Stimulated activated CD8-positive, alpha-beta memory T cell treated with anti-CD3 and anti-CD28 coated beads, Interleukin-12 subunit alpha, Interleukin-12 subunit beta, amount 100 ng/mL, for 24 hours (primary cell): ENCODE data around the gene GPM6B.

Experiments
- DNase-seq: peaks from one replicate; pipeline ENCODE4 v3.0.0-alpha.2; 2020; ENCODE audit errors: extremely low read depth

GPM6B gene, protein sequence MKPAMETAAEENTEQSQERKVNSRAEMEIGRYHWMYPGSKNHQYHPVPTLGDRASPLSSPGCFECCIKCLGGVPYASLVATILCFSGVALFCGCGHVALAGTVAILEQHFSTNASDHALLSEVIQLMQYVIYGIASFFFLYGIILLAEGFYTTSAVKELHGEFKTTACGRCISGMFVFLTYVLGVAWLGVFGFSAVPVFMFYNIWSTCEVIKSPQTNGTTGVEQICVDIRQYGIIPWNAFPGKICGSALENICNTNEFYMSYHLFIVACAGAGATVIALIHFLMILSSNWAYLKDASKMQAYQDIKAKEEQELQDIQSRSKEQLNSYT

DNA sequence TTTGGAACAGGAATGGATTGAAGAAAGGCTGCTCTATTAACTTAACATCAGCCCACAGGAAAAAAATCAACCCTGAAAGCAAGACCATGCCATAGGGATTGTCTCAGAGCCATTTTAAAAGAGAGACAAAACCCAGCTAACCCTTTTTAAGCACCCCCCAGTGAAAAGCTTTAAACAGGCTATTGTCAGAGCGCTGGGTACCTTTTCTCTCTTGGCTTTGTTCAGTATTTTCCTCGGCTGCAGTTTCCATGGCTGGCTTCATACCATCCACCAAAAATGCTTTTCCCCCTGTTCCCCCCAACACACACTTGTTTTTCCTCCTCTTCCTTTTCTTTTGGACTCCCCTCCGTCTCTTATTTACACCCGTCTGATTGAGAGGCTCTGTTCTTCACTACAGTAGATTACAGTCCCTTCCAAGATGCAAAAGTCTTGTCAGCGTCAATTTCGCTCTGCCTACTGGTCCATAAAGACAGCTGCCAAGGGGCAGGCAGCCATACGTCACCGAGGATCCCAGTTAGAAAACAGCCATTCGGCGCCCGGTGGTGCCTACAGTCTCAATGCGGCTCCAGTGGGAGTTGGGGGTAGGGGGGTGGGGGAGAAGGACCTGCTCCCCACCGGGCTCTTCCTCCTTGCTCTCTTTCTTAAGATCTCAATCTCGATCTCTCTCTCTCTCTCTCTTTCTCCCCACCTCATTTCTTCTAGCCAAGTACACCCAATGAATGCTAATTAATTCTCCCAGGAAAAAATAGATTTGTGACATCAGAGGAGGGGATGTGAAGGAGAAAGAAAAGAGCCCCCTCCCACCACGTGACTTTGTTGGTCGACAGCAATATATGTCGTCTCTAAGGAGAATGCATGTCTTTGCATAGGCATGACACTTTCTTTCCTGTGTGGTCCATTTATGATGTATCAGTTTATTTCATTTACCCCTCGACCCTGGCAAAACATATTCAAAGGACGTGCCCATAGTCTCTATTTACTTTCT lies at the start of gene GPM6B:
TSS of gene GPM6B (minus strand) at position 451 of the 985 bp plus-strand sequence. CDS start at position 262, 189 bp downstream.
- no peak for DNase-seq

DNA sequence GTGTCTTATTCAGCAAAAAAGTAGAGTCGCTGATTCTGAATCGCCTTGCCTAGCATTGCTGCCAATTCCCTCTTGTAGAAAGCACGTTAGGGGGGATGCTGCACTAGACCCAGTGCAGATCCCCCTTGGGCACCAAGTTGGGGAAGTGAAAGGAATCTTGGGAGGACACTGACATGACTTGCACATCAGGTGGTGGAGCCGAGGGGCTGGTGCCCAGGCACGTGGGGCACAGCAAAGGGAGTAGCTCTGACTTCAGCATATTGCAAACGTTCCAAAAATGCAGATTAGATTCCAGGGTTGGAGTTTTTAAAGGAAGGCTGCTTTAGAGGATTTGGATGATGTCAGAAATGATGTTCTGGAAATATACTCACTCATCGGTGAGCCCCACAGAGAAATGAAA lies 47.4 kb upstream of the GPM6B start:
- DNase-seq, result no peak

DNA sequence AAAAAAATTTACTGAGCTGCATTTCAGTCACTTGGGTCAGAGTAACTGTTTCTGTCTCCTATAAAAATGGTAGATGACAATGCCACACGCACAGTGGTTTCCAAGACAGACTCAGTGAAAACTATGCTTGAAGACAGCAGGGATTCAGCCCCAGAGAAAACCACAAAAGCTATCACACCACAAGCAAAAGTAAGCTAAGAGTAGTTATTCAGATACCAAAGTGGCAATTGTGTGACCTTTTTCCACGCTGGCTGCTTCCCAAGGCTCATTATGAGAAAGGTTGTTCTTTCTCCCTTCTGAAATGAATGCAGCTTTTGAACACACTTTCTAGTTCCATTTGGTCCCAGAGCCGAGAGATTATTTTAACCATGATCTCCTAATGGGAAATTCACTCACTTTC lies 46.4 kb upstream of the GPM6B start:
- no peak for DNase-seq

DNA sequence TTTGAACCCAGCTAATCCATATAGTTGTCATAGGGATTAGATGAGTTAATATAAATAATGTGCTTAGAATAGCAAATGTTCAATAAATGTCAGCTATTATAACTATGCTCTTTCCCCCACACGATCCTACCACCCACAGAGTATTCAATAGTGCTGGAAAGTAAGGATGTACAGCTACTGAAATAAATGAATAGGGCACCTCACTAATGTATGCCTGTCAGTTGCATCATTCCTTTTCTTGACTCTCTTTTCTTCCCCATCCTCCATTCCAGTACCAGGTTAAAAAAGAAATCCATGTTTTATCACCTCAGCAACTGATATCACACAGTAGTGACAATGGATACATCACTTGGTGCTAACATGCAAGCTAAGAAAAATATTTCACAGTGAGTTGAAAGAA lies 42.8 kb upstream of the GPM6B start:
- DNase-seq, result no peak

DNA sequence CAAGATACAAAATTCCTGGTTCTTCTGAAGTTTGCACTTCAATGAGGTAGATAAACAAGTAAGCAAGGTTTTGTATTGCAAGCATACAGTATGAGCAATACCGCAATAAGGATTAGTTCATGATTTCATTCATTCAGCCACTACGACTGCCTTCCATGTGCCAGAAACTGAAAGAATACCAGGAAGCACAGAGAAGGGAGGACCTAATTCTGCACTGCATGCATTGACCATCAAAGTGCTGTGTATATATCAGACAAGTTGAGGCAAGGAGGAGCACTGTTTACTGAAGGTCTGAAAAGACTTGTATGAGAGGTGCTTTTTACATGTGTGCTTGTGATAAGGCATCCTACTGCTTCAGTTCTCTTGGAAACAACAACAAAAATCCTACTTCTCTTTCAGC lies 40.9 kb upstream of the GPM6B start:
- no peak for DNase-seq

DNA sequence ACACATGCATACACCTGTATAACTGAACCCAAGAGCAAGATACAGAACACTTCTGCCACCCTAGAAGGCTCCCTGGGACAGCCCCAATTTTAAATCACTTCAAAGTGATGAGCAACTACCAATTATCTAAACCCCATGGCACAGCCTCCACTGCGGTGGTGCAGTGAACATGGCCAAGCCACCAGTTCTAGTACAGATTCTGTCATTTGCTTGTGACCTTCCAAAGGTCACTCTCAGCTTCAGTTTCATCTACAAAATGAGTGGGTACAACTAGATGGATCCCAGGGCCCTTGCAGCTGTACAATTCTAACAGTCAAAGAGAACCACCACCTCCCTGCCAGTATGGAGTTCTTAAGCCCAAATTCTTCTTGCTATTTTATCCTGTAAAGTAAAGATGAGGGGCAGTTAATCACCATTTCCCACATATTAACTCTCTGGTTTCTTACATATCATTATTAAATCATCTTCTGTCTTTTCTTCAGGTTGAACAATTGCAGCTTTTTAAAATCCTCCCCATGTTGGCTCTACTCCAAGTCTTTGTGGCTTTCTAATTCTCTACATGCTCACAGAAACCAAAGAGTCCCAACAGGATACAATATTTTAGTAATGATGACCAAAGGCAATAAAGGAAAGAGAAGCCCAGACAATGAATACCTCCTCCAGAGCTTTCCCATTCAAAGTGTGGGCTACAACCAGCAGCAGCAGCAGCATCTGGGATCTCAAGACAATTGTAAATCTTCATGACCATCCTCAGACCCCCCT lies 39.0 kb upstream of the GPM6B start:
- no peak for DNase-seq

DNA sequence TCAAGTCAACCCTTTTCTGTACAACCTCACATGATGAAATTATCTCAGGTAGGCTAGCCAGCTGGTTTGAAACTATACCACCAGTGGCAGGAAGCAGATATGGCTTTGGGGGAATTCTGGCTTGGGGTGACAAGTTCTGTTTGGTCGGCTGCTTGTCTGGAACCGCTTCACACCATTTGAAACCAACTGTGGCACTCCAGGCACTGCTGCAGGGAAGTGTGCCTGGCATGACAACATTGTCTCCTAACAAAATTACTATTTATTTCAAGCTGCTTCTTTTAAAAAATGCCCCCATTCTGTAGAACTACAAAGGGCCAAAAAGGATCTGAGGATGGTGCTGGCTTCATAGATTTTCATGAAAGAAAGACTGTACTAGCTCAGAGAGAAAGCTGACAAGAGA lies 37.1 kb upstream of the GPM6B start:
- DNase-seq, result no peak

DNA sequence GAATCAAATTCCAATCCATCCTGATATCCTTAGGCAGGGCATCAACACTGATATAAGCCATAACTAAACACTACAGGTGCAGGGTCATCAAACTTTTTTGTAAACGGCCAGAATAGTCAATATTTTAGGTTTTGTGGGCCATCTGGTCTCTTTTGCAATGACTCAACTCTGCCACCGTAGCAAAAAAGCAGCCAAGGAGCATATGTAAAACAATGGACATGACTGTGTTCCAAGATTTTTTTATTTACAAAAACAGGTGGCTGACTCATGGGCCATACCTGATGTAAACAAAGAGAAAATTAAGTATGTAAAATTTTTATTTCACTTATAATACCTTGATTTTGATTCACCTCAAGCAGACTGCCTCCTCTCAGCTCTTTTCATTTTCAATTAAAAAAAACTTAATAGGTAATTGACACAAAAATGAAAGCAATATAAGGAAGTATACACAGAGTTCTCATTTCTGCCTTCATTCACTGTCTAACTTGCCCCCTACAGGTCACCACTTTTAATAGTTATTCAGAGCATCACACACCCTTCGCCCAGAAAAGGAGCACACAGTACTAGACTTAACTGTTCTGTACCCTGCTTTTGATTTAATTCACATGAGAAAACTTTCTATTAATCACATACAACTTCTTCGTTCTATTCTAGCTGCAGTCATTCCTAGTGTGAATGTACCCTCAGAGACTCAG lies 35.3 kb upstream of the GPM6B start:
- DNase-seq, result no peak

DNA sequence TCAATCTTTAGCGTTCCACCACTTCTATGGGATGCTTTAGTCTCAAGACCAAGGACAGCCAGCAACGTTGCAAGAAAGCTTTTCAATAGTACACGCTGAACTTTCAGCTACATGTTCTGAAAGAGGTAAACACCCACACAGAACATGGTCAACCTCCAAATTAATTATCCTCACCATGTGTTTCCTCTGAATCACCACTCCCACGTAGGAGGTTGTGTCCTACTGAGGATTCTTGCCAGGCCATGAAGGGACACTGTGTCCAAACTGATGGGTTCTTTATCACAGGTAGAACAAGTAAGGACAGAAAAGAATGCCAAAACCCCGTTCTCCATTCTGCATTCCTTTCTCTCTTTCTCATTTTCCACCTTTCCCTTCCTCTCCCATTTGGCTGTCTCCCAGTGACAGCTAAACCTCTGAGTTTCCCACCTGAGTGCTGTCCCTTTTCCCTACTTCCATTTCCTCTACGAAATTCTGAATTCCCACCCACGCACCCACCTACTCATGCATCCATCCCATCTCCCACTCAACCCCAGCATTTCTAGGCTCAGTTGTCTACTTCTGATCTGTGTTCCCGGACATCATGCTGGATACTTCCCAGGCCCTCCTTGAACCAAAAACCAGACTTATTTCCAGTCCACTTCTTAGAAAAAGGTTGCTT lies 29.0 kb upstream of the GPM6B start:
- no peak for DNase-seq

DNA sequence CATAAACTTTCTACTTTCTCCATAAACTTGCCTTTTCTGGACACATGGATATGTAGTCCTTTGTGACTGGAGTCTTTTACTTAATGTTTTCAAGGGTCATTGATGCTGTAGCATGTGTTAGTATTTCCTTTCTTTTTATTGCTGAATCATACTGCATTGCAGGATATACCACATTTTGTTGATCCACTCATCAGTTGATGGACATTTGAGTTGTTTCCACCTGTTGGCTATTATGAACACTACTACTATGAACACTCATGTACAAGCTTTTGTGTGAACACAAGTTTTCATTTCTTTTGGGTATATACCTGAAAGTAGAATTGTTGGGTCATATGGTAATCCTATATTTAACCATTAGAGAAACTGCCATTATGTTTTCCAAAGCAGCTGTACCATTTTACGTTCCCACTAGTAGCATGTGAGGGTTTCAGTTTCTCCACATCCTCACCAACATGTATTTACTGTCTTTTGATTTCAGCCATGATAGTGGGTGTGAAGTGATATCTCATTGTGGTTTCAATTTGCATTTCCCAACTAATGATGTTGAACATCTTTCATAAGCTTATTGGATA lies 26.3 kb upstream of the GPM6B start:
- no peak for DNase-seq

DNA sequence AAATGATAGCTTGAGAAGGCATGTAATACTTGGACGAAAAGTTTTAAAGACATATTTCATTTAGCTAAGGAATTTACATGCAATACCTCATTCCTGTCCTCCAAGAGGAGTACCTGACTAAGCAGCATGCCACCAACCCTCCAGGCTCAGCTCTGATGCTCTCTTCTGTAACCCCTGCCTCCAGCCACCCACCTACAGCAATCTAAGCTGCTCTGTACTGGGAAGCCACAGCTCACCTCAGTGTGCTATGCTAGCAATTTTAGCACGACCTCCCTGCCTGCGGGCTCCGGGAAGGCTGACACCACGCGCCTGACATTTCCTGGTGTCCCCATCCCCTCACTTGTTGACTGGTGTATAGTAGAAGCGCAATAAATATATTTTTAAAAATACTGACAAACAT lies 23.2 kb upstream of the GPM6B start:
- DNase-seq, result no peak

DNA sequence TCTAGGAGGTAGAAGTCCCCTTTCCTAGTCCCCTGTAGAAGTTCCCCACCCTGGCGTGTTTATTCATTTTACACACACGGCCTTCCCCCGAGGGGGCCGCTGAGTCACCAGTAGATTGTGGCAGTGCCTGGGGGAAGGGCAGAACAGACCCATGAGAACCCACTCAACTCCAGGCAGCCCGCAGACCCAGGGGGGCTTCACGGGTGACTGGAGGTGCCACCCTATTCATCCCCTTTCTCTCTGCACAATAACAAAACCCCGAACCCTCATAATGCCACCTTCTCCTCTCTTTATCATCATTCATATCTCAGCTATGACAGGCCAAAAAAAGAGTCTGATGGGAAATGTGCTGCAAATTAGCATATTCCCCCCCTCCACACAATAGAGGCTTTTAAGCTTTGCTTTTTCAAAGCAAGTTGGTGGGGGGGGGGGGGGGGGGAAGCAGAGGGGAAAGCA lies 20.4 kb upstream of the GPM6B start:
- no peak for DNase-seq

DNA sequence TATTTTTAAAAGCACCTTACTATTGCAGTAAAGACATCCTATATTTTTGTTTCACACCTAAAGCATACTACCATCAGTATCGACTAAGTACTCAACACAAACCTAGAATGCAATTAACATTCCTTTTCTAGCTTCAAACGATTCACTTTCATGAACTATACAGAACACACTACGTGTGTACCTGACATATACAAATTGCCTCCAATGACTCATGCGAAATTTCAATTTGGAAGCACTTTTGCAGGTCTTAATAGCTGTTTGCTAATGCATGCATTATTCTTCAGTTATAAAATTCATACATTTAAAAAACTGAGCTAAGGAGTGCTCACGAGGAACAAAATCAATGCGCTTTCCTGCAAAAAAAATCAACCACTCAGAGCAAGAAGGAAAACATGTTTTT lies 19.7 kb upstream of the GPM6B start:
- no peak for DNase-seq

DNA sequence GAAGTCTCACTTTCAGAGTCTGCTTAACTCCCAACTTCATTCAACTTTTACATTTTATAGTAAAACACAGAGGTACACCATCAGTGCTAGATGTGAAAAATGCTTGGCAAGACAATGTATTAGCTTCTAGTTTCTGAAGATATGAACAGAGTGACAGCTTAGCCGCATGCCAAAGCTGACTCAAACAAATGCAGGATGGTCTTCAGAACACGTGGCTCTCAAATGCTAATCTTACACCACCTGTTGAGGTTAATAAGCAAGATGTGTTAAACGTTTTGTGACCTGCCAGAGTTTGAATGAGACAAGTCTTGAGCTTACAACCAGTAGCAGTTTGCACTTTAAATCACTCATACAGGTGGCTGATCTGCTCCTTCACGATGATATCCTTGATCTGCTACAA lies 18.9 kb upstream of the GPM6B start:
- no peak for DNase-seq

DNA sequence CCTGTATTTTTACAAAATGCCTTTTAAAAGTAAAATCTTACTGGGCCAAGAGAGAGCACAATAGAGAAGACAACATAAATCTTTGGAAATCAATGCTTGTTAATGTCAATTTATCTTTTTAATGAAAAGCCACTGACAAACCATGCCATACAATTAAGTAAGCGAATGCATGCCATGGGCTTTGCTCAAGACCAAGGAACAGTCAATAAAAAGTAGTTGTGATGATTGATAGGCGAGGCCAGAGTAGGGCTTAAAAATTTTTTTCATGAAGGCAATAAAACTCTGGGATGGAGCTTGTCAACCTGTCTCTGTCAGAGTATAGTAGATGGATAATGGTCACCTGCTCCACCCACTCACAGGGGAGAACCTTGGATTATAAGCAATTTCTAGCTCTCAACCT lies 17.5 kb upstream of the GPM6B start:
- no peak for DNase-seq

DNA sequence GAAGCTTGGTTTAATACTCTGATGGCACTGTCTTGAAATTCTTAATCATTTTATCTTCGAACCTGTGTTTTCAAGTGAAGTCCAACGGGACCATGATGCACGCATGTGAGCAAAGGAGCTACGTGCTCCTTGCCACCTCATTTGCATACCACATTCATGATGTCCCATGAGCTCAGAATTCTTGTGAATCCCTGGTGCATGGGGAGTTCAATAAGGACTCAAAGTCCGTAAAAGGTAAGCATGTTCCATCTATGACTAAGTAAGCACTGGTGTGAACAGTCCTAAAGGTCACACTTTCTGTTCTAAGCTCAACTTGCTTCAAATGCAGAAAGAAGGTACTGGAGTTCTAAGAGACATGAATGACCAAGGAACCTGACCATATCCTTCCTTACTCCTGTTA lies 13.1 kb upstream of the GPM6B start:
- no peak for DNase-seq

DNA sequence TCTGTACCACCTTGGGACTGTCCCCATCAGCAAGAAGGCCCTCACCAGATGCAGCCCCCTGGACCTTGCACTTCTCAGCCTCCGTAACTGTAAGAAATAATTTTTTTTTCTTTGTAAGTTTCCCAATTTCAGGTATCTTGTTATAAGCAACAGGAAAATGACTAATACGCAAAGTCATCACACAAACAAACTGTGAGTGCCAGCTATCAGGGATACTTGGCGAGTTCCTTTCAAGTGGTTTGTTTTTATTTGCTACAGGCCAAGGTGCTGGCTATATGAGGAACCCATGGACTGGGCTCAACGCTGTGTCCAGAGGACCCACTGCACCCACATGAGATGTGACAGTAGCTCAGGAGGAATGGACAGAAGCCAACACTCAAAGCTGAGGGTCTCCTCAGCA lies 11.5 kb upstream of the GPM6B start:
- DNase-seq, result no peak

DNA sequence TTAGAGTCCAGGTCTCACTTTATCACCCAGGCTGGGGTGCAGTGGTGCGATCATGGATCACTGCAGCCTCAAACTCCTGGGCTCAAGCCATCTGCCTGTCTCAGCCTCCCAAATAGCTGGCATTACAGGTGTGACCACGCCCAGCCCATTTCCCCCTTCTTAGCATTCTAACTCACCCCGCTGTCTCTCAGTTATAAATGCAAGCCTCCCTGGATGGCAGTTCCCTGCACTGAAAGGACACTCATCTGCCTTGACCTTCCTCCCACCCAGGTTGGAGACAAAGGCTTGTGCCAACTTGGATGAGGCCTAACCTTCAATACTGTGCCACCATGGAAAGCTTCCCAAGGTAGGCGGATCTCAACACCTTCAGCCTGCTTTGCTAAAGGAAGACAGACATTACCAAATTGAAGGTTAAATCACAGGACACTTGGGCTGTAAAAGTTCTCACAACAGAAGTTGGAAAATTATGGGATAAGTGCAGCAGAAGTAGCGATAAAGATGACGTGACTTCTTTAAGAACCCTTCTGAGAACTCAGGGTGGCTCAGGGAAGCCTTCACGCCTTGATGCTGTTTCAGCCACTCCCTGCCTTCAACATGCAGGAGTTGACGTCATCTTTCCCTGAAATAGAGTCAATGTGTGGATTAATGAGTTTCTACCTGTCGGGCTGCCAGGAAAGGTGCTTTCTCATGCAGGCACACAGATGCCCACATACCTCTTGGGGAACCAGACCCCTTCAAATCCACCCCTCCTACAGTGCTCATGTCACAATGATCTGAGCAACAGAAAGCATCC lies 10.6 kb upstream of the GPM6B start:
- DNase-seq, result no peak

DNA sequence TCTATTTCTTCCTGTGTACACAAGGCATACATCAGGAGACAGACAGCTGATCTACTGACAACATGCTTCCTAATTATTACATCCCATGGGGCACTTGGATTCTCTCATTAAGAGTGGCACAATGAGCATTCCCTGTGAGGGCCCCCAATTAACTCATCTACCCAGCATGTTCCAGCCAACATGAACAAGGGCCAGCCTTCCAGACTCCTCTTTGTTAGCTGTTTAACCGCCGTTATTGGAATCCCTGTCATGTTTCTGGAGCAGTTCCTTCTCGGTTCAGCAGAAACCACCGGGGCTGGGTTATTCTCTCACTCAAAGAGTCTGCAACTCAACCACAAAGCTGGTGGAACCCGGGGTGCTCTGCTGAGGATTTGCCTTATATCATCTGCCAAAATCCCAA lies 9.9 kb upstream of the GPM6B start:
- no peak for DNase-seq
